OCI-LY7 (cell line): ENCODE measurements around the gene KRT72.

ENCODE experiments used
- EZH2phosphoT487 ChIP-seq: fragments of 200-600 bp; sonication (generic); IDR thresholded peaks from 2 replicates; pipeline ENCODE4 v1.6.1; 2018; ENCODE audit warnings: low read depth, borderline replicate concordance, mild to moderate bottlenecking, mixed run types, antibody characterized with exemption, low read length, moderate library complexity, mixed read lengths
- TF ChIP-seq, protein P1 (sequence below): fragments of 200-600 bp; sonication (generic); conservative IDR thresholded peaks from 2 replicates; pipeline ENCODE4 v1.5.1; 2014; ENCODE audit warnings: mild to moderate bottlenecking, antibody characterized with exemption, low read length, moderate library complexity, mixed read lengths

DNA sequence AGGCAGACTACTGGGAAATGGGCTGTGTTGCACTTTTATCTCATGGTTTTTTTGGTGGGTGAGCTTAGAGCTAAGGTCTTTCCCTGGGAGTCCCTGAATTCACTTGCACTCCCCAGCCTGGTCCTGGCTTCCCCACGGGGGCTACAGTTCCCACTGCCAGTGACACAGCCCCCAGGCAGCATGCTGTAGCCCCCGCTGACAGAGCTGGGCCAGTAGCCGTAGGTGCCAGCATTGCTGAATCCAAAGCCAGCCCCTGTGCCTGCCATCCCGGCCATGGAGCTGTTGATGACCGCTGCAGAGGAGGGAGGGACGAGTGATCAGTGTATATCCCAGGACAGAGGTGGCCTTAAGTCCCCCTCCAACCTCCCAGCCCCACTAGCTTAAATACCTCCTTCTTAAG lies 6.9 kb upstream of the KRT72 start:
- TF ChIP-seq, protein P1, sequence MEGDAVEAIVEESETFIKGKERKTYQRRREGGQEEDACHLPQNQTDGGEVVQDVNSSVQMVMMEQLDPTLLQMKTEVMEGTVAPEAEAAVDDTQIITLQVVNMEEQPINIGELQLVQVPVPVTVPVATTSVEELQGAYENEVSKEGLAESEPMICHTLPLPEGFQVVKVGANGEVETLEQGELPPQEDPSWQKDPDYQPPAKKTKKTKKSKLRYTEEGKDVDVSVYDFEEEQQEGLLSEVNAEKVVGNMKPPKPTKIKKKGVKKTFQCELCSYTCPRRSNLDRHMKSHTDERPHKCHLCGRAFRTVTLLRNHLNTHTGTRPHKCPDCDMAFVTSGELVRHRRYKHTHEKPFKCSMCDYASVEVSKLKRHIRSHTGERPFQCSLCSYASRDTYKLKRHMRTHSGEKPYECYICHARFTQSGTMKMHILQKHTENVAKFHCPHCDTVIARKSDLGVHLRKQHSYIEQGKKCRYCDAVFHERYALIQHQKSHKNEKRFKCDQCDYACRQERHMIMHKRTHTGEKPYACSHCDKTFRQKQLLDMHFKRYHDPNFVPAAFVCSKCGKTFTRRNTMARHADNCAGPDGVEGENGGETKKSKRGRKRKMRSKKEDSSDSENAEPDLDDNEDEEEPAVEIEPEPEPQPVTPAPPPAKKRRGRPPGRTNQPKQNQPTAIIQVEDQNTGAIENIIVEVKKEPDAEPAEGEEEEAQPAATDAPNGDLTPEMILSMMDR = no peak
- no peak for TF ChIP-seq EZH2phosphoT487
